B cell (primary cell): ENCODE measurements around the gene OXCT1. TPM values are rescaled to one million over a fixed set of nuclear protein-coding genes. Genes with fewer than 3 reads are reported as not detected.

Source experiments
- ATAC-seq: fragments of 200-7000 bp; cut with Tn5 transposase; one replicate; pipeline ENCODE4 v1.10.0; 2021; ENCODE audit warnings: low read depth, mild to moderate bottlenecking, moderate number of reproducible peaks, moderate library complexity
- CTCF ChIA-PET: fragments of 350-600 bp; sonication (Branson Sonifier 250); formaldehyde crosslinking; loops from one replicate; lab custom pipeline; 2021; ENCODE audit warnings: antibody characterized with exemption, inconsistent platforms; lab: Charles Lee
- POLR2A ChIA-PET: fragments of 350-600 bp; sonication (Branson Sonifier 250); formaldehyde crosslinking; loops from one replicate; lab custom pipeline; 2021; ENCODE audit warnings: antibody characterized with exemption; lab: Charles Lee
- DNase-seq: peaks from one replicate; pipeline ENCODE4 v3.0.0; 2013
- H2AFZ ChIP-seq: 2 replicates; pipeline ENCODE4 v1.6.1; 2012; ENCODE audit warnings: mild to moderate bottlenecking, low read depth, low read length; ENCODE audit not compliant: insufficient read depth, poor library complexity, severe bottlenecking
- H3K27ac ChIP-seq, 2 donors: 1 replicate in 1 of 2; 2 replicates in 1 of 2; pipeline ENCODE4 v1.5.1; 2012 to 2013; ENCODE audit warnings: low read length in 2 of 2, mild to moderate bottlenecking in 2 of 2, moderate library complexity in 1 of 2
- H3K27me3 ChIP-seq, 4 experiments: fragments of 200-600 bp in 1 of 4; sonication (generic) in 1 of 4; replicated peaks in 1 of 4; 1 replicate in 2 of 4; 2 replicates in 2 of 4; pipeline versions ENCODE4 v1.6.1 to v1.7.0; 2013 to 2016; ENCODE audit warnings: low read length in 3 of 4, mild to moderate bottlenecking in 2 of 4, mixed read lengths in 1 of 4, moderate library complexity in 1 of 4; ENCODE audit not compliant: insufficient read depth in 4 of 4, control insufficient read depth in 3 of 4; ENCODE audit errors: control extremely low read depth in 1 of 4
- H3K36me3 ChIP-seq, 2 experiments: replicated peaks in 1 of 2; 1 replicate in 1 of 2; 2 replicates in 1 of 2; pipeline versions ENCODE4 v1.6.1 to v1.7.1; 2013; ENCODE audit warnings: low read length in 1 of 2; ENCODE audit not compliant: insufficient read depth in 2 of 2, control insufficient read depth in 1 of 2; ENCODE audit errors: control extremely low read depth in 1 of 2, extremely low read depth in 1 of 2
- H3K4me1 ChIP-seq, 2 donors: fragments of 200-600 bp in 1 of 2; sonication (generic) in 1 of 2; 1 replicate in 1 of 2; 2 replicates in 1 of 2; pipeline versions ENCODE4 v1.5.1 to v1.6.1; 2013 to 2017; ENCODE audit warnings: low read length in 2 of 2; ENCODE audit not compliant: control insufficient read depth in 2 of 2, insufficient read depth in 2 of 2
- H3K4me2 ChIP-seq: replicated peaks from 2 replicates; pipeline ENCODE3; 2012; ENCODE audit warnings: mild to moderate bottlenecking, low read depth, low read length; ENCODE audit not compliant: poor library complexity, severe bottlenecking
- H3K4me3 ChIP-seq, 5 experiments: fragments of 200-600 bp in 1 of 5; sonication (generic) in 1 of 5; 1 replicate in 3 of 5; 2 replicates in 2 of 5; pipeline versions ENCODE4 v1.5.1 to v1.7.0; 2011 to 2016; ENCODE audit warnings: low read length in 4 of 5, mild to moderate bottlenecking in 4 of 5, low read depth in 2 of 5, control low read depth in 1 of 5, moderate library complexity in 1 of 5; ENCODE audit not compliant: insufficient read depth in 1 of 5; ENCODE audit errors: control extremely low read depth in 1 of 5, extremely low read depth in 1 of 5
- H3K79me2 ChIP-seq: fragments of 200-600 bp; sonication (generic); one replicate; pipeline ENCODE4 v1.6.0; 2016; ENCODE audit warnings: low read length; ENCODE audit not compliant: control insufficient read depth, insufficient read depth
- H3K9ac ChIP-seq: fragments of 200-600 bp; sonication (generic); 2 replicates; pipeline ENCODE4 v1.6.1; 2017; ENCODE audit warnings: mild to moderate bottlenecking, low read length, moderate library complexity
- H3K9me3 ChIP-seq, 3 donors: one replicate each; pipeline versions ENCODE4 v1.6.1 to v1.7.1; 2013; ENCODE audit warnings: low read length in 2 of 3; ENCODE audit not compliant: control insufficient read depth in 2 of 3, insufficient read depth in 1 of 3; ENCODE audit errors: control extremely low read depth in 1 of 3
- H4K20me1 ChIP-seq: 2 replicates; pipeline ENCODE4 v1.6.0; 2012; ENCODE audit warnings: mild to moderate bottlenecking, low read length; ENCODE audit not compliant: insufficient read depth, control insufficient read depth, poor library complexity, severe bottlenecking
- H3K27ac Mint-ChIP-seq: one replicate; pipeline ENCODE4 v1.8.0; 2021; ENCODE audit warnings: mixed read lengths
- H3K27me3 Mint-ChIP-seq: one replicate; pipeline ENCODE4 v1.8.0; 2021; ENCODE audit warnings: mixed read lengths
- H3K4me1 Mint-ChIP-seq: one replicate; pipeline ENCODE4 v1.8.0; 2021; ENCODE audit warnings: mixed read lengths
- H3K4me3 Mint-ChIP-seq: one replicate; pipeline ENCODE4 v1.8.0; 2021; ENCODE audit warnings: mixed read lengths
- H3K9me3 Mint-ChIP-seq: one replicate; pipeline ENCODE4 v1.8.0; 2022; ENCODE audit warnings: mixed read lengths; ENCODE audit not compliant: insufficient read depth
- EZH2 ChIP-seq: IDR thresholded peaks from 2 replicates; pipeline ENCODE4 v1.6.1; 2012; ENCODE audit warnings: borderline replicate concordance, low read depth, mild to moderate bottlenecking, moderate library complexity, low read length; ENCODE audit not compliant: insufficient read depth, poor library complexity, severe bottlenecking
- WGBS: methylation state at CpG from one replicate; pipeline ENCODE4 v1.1.5; 2013; ENCODE audit warnings: missing lambda C conversion rate; ENCODE audit not compliant: insufficient coverage; 5-methylcytosine and 5-hydroxymethylcytosine counted together
- intact Hi-C: fragments of 100-400 bp; cut with micrococcal nuclease; formaldehyde crosslinking; loops from one replicate; pipeline ENCODE4 v1.10.0; 2022
- polyA plus RNA-seq: library from polyadenylated mRNA; depleted of rRNA; stranded (reverse); fragments of >200 nt; gene quantifications from 2 replicates; pipeline ENCODE4 v1.2.3, GENCODE V29; 2012
- total RNA-seq, 2 donors: library from RNA; stranded (reverse); fragments of 120-200 nt in 1 of 2; gene quantifications; 1 replicate in 1 of 2; 2 replicates in 1 of 2; pipeline versions ENCODE4 v1.2.3 to v1.2.4, GENCODE V29; 2013 to 2022
- TF ChIP-seq, protein P1 (sequence below): fragments of 200-600 bp; IDR thresholded peaks from one replicate; pipeline ENCODE4 v1.8.0; 2022; ENCODE audit warnings: antibody characterized with exemption, mild to moderate bottlenecking

The OXCT1 gene
- total and polyA plus RNA-seq, 2 donors (not counting 1 experiment from before 2014, with no cell fraction given) = 11.0 to 35.6 TPM

DNA sequence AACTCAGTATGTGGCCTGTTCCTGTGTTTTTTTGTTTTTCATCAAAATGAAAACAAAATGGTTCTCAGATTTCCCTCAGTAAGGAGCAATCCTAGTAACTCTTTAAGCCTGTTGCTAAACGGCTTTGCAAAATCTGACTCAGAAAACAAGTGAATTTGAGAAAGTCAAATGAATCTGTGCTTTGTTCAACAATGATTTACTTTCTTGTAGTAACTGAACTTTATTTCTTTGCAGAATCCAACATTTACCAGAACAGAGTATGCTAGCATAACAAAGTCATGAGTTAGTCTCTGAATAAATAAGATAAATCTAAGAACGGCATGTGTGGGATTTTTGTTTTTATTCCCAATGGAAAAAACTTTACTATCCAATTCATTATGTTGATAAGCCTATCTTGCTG lies 93.8 kb downstream of the OXCT1 start:
- intact Hi-C loops = no loop called here
- no peaks in the 10 kb centered on the region for H3K9me3 ChIP-seq
- CTCF ChIA-PET = no interaction called here
- WGBS = no CpG with 5 or more reads among the region's 2 CpGs
- no peak overlapping the region for H3K4me2 ChIP-seq
- no peak overlapping the region for H3K4me3 ChIP-seq
- H3K27me3 ChIP-seq = no peaks in the 10 kb centered on the region
- H3K9ac ChIP-seq = no peak overlapping the region
- Mint-ChIP-seq H3K27me3 (no peaks in the 10 kb centered on the region), H3K4me1 (no peaks in the 10 kb centered on the region), H3K27ac (no peak overlapping the region), H3K9me3 (no peaks in the 10 kb centered on the region), H3K4me3 (no peak overlapping the region)
- H3K27ac ChIP-seq = no peak overlapping the region
- no peaks in the 10 kb centered on the region for H4K20me1 ChIP-seq
- H3K79me2 ChIP-seq = no peaks in the 10 kb centered on the region
- no peak overlapping the region for H2AFZ ChIP-seq
- no peak for TF ChIP-seq EZH2
- TF ChIP-seq, protein P1, sequence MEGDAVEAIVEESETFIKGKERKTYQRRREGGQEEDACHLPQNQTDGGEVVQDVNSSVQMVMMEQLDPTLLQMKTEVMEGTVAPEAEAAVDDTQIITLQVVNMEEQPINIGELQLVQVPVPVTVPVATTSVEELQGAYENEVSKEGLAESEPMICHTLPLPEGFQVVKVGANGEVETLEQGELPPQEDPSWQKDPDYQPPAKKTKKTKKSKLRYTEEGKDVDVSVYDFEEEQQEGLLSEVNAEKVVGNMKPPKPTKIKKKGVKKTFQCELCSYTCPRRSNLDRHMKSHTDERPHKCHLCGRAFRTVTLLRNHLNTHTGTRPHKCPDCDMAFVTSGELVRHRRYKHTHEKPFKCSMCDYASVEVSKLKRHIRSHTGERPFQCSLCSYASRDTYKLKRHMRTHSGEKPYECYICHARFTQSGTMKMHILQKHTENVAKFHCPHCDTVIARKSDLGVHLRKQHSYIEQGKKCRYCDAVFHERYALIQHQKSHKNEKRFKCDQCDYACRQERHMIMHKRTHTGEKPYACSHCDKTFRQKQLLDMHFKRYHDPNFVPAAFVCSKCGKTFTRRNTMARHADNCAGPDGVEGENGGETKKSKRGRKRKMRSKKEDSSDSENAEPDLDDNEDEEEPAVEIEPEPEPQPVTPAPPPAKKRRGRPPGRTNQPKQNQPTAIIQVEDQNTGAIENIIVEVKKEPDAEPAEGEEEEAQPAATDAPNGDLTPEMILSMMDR = no peak
- H3K36me3 ChIP-seq = peaks cover 0 to under 1% of the 10 kb centered on the region in 2 experiments
- POLR2A ChIA-PET = no interaction called here
- no peak for DNase-seq
- H3K4me1 ChIP-seq = no peaks in the 10 kb centered on the region
- no peak for ATAC-seq

DNA sequence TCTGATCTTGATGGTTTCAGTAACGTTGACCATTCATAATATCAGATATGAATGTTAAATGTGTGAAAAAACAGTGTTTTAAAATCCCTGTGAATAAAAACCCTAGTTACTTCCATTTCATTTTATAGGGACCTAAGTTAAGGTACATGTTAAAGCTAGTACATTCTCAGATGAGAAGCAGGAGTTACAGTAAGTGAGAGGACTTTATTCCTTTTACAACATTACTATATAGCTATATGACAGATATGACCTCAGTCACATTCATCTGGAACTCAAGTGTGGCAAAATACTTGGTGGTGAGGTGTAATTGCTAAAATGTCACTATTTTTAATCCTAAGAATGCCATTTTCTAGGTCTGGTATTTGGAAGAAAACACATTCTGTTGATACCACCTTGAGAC lies 96.4 kb downstream of the OXCT1 start:
- no peak overlapping the region for H3K27ac Mint-ChIP-seq
- DNase-seq (no peak), ATAC-seq (no peak)
- Histone ChIP-seq H3K79me2 (no peaks in the 10 kb centered on the region), H3K27me3 (no peaks in the 10 kb centered on the region), H3K27ac (no peak overlapping the region), H3K9ac (no peak overlapping the region), H4K20me1 (no peaks in the 10 kb centered on the region), H3K9me3 (no peaks in the 10 kb centered on the region), H3K4me1 (no peaks in the 10 kb centered on the region), H3K4me2 (no peak overlapping the region), H3K36me3 (no peaks in the 10 kb centered on the region), H3K4me3 (no peak overlapping the region), H2AFZ (no peak overlapping the region)
- no peaks in the 10 kb centered on the region for H3K27me3 Mint-ChIP-seq
- no peaks in the 10 kb centered on the region for H3K9me3 Mint-ChIP-seq
- intact Hi-C loops = no loop called here
- TF ChIP-seq, protein P1 = no peak
- no peak for TF ChIP-seq EZH2
- no peak overlapping the region for H3K4me3 Mint-ChIP-seq
- H3K4me1 Mint-ChIP-seq = no peaks in the 10 kb centered on the region
- POLR2A ChIA-PET = no interaction called here
- no CpG with 5 or more reads among the region's 1 CpG for WGBS
- CTCF ChIA-PET = no interaction called here
